ENCODE data around the gene DLGAP1.

Gene DLGAP1

GRCh38 chr18:3481696-3482210 lies 973.4 kb downstream of the DLGAP1 start:
- no peaks in the 10 kb centered on the region for H3K27me3 ChIP-seq (ENCODE audit: low read length)
- no peaks in the 10 kb centered on the region for H3K36me3 ChIP-seq (ENCODE audit: low read length)
- H3K9ac ChIP-seq (ENCODE audit: low read length) = no peak overlapping the region
- H3K4me2 ChIP-seq (ENCODE audit: low read depth, low read length, poor library complexity, severe bottlenecking) = no peak overlapping the region
- TF ChIP-seq CTCF (IDR thresholded peaks at IDR 0.05; ENCODE audit: insufficient read depth, low read length, poor library complexity, severe bottlenecking) = peak; percentile 16
- TF ChIP-seq EZH2phosphoT487 (conservative IDR thresholded peaks at IDR 0.05; ENCODE audit: low read length) = no peak
- no peak overlapping the region for H3K27ac ChIP-seq (ENCODE audit: low read depth, low read length)
- H3K9me2 ChIP-seq (replicated peaks; ENCODE audit: insufficient read depth, low read length) = no peaks in the 10 kb centered on the region
- H2AFZ ChIP-seq (ENCODE audit: low read depth, low read length, severe bottlenecking) = no peak overlapping the region
- H3F3A ChIP-seq (ENCODE audit: insufficient read depth) = no peaks in the 10 kb centered on the region
- H3K4me3 ChIP-seq (ENCODE audit: insufficient read depth, low read length, poor library complexity, severe bottlenecking) = no peak overlapping the region
- H3K79me2 ChIP-seq (ENCODE audit: insufficient read depth, low read length) = no peaks in the 10 kb centered on the region
- H3K9me3 ChIP-seq (ENCODE audit: insufficient read depth, low read length) = no peaks in the 10 kb centered on the region
- no peaks in the 10 kb centered on the region for H4K20me1 ChIP-seq (ENCODE audit: low read depth, low read length)

GRCh38 chr18:3480827-3481573 lies 974.1 kb downstream of the DLGAP1 start:
- H2AFZ ChIP-seq (ENCODE audit: low read depth, low read length, severe bottlenecking) = no peak overlapping the region
- H3K4me3 ChIP-seq (ENCODE audit: insufficient read depth, low read length, poor library complexity, severe bottlenecking) = no peak overlapping the region
- H3K27ac ChIP-seq (ENCODE audit: low read depth, low read length) = no peak overlapping the region

GRCh38 chr18:3479978-3480509 lies 975.1 kb downstream of the DLGAP1 start:
- H3K4me3 ChIP-seq (ENCODE audit: insufficient read depth, low read length, poor library complexity, severe bottlenecking) = no peak overlapping the region
- H3K9me2 ChIP-seq (replicated peaks; ENCODE audit: insufficient read depth, low read length) = no peaks in the 10 kb centered on the region
- no peaks in the 10 kb centered on the region for H3K36me3 ChIP-seq (ENCODE audit: low read length)
- TF ChIP-seq CTCF (IDR thresholded peaks at IDR 0.05; ENCODE audit: insufficient read depth, low read length, poor library complexity, severe bottlenecking) (no peak), EZH2phosphoT487 (conservative IDR thresholded peaks at IDR 0.05; ENCODE audit: low read length) (no peak)
- H3K4me2 ChIP-seq (ENCODE audit: low read depth, low read length, poor library complexity, severe bottlenecking) = no peak overlapping the region
- H2AFZ ChIP-seq (ENCODE audit: low read depth, low read length, severe bottlenecking) = no peak overlapping the region
- H3K79me2 ChIP-seq (ENCODE audit: insufficient read depth, low read length) = no peaks in the 10 kb centered on the region
- no peaks in the 10 kb centered on the region for H3K27me3 ChIP-seq (ENCODE audit: low read length)
- no peak overlapping the region for H3K9ac ChIP-seq (ENCODE audit: low read length)
- H3K27ac ChIP-seq (ENCODE audit: low read depth, low read length) = no peak overlapping the region
- no peaks in the 10 kb centered on the region for H4K20me1 ChIP-seq (ENCODE audit: low read depth, low read length)
- H3F3A ChIP-seq (ENCODE audit: insufficient read depth) = no peaks in the 10 kb centered on the region
- H3K9me3 ChIP-seq (ENCODE audit: insufficient read depth, low read length) = no peaks in the 10 kb centered on the region

More at GRCh38 chr18:3480827-3481573, 974.1 kb downstream of the DLGAP1 start:
- no peaks in the 10 kb centered on the region for H4K20me1 ChIP-seq (ENCODE audit: low read depth, low read length)
- no peaks in the 10 kb centered on the region for H3K9me2 ChIP-seq (replicated peaks; ENCODE audit: insufficient read depth, low read length)
- H3K9me3 ChIP-seq (ENCODE audit: insufficient read depth, low read length) = no peaks in the 10 kb centered on the region
- H3K4me2 ChIP-seq (ENCODE audit: low read depth, low read length, poor library complexity, severe bottlenecking) = no peak overlapping the region
- no peaks in the 10 kb centered on the region for H3K27me3 ChIP-seq (ENCODE audit: low read length)
- no peaks in the 10 kb centered on the region for H3K79me2 ChIP-seq (ENCODE audit: insufficient read depth, low read length)
- no peaks in the 10 kb centered on the region for H3F3A ChIP-seq (ENCODE audit: insufficient read depth)
- H3K9ac ChIP-seq (ENCODE audit: low read length) = no peak overlapping the region
- H3K36me3 ChIP-seq (ENCODE audit: low read length) = no peaks in the 10 kb centered on the region
- no peak for TF ChIP-seq CTCF (IDR thresholded peaks at IDR 0.05; ENCODE audit: insufficient read depth, low read length, poor library complexity, severe bottlenecking)
- no peak for TF ChIP-seq EZH2phosphoT487 (conservative IDR thresholded peaks at IDR 0.05; ENCODE audit: low read length)
